Measurements from ENCODE around the gene NXPE1. TPM values are rescaled to one million over a fixed set of nuclear protein-coding genes. Genes with fewer than 3 reads are reported as not detected.

The NXPE1 gene
- total RNA-seq, 1 experiment from 2014 or later, result not detected

GRCh38 chr11:114553642-114554041 lies 6.0 kb downstream of the NXPE1 start:
- no peak overlapping the region for H3K4me3 ChIP-seq (ENCODE audit: low read depth, low read length, poor library complexity, severe bottlenecking)
- no peaks in the 10 kb centered on the region for H3K36me3 ChIP-seq (ENCODE audit: insufficient read depth, low read length, poor library complexity, severe bottlenecking)
- no peak overlapping the region for H3K27ac ChIP-seq (ENCODE audit: low read depth, low read length, poor library complexity, severe bottlenecking)
- no peak for DNase-seq (ENCODE audit: low spot score)
- no peaks in the 10 kb centered on the region for H3K4me1 ChIP-seq (ENCODE audit: insufficient read depth, low read length, poor library complexity, severe bottlenecking)
- H3K27me3 ChIP-seq (replicated peaks; ENCODE audit: insufficient read depth, low read depth, low read length, poor library complexity), result peaks cover 20% of the 10 kb centered on the region
- intact Hi-C loops (cut with micrococcal nuclease; ENCODE audit: unreplicated experiment), result no loop called here
- POLR2A ChIA-PET (ENCODE audit: low non-redundant PET), result no interaction called here
- no TSS peak for BruUV-seq (replicated peaks)
- CTCF ChIA-PET, result no interaction called here
- TF ChIP-seq CTCF (conservative IDR thresholded peaks at IDR 0.05; ENCODE audit: low read depth, low read length), result no peak
- no peak for TF ChIP-seq EZH2 (IDR thresholded peaks at IDR 0.05; ENCODE audit: borderline replicate concordance, low read depth, low read length, poor library complexity, severe bottlenecking)
- H3K9me3 ChIP-seq (ENCODE audit: low read depth, low read length, poor library complexity, severe bottlenecking), result no peaks in the 10 kb centered on the region

GRCh38 chr11:114551060-114551459 lies 8.6 kb downstream of the NXPE1 start:
- H3K9me3 ChIP-seq (ENCODE audit: low read depth, low read length, poor library complexity, severe bottlenecking), result no peaks in the 10 kb centered on the region
- no TSS peak for BruUV-seq (replicated peaks)
- H3K36me3 ChIP-seq (ENCODE audit: insufficient read depth, low read length, poor library complexity, severe bottlenecking), result no peaks in the 10 kb centered on the region
- ChIA-PET CTCF (no interaction called here), POLR2A (ENCODE audit: low non-redundant PET) (no interaction called here)
- TF ChIP-seq CTCF (conservative IDR thresholded peaks at IDR 0.05; ENCODE audit: low read depth, low read length), result no peak
- TF ChIP-seq EZH2 (IDR thresholded peaks at IDR 0.05; ENCODE audit: borderline replicate concordance, low read depth, low read length, poor library complexity, severe bottlenecking), result no peak
- H3K27me3 ChIP-seq (replicated peaks; ENCODE audit: insufficient read depth, low read depth, low read length, poor library complexity), result peaks cover 20% of the 10 kb centered on the region
- no peak for DNase-seq (ENCODE audit: low spot score)
- H3K27ac ChIP-seq (ENCODE audit: low read depth, low read length, poor library complexity, severe bottlenecking), result no peak overlapping the region
- no peak overlapping the region for H3K4me3 ChIP-seq (ENCODE audit: low read depth, low read length, poor library complexity, severe bottlenecking)
- intact Hi-C loops (cut with micrococcal nuclease; ENCODE audit: unreplicated experiment), result no loop called here
- H3K4me1 ChIP-seq (ENCODE audit: insufficient read depth, low read length, poor library complexity, severe bottlenecking), result no peaks in the 10 kb centered on the region

GRCh38 chr11:114525682-114526081 lies 34.0 kb downstream of the NXPE1 start:
- no peak for DNase-seq (ENCODE audit: low spot score)
- Histone ChIP-seq H3K4me1 (ENCODE audit: insufficient read depth, low read length, poor library complexity, severe bottlenecking) (no peaks in the 10 kb centered on the region), H3K4me3 (ENCODE audit: low read depth, low read length, poor library complexity, severe bottlenecking) (no peak overlapping the region), H3K27me3 (replicated peaks; ENCODE audit: insufficient read depth, low read depth, low read length, poor library complexity) (peaks cover 4% of the 10 kb centered on the region), H3K36me3 (ENCODE audit: insufficient read depth, low read length, poor library complexity, severe bottlenecking) (no peaks in the 10 kb centered on the region), H3K9me3 (ENCODE audit: low read depth, low read length, poor library complexity, severe bottlenecking) (peaks cover 4% of the 10 kb centered on the region), H3K27ac (ENCODE audit: low read depth, low read length, poor library complexity, severe bottlenecking) (no peak overlapping the region)
- intact Hi-C loops (cut with micrococcal nuclease; ENCODE audit: unreplicated experiment), result no loop called here
- ChIA-PET POLR2A (ENCODE audit: low non-redundant PET) (no interaction called here), CTCF (no interaction called here)
- no peak for TF ChIP-seq CTCF (conservative IDR thresholded peaks at IDR 0.05; ENCODE audit: low read depth, low read length)
- no peak for TF ChIP-seq EZH2 (IDR thresholded peaks at IDR 0.05; ENCODE audit: borderline replicate concordance, low read depth, low read length, poor library complexity, severe bottlenecking)
- no TSS peak for BruUV-seq (replicated peaks)
